PC-3 (cell line): ENCODE results near the gene PLEKHM3.

ENCODE experiments used
- CTCF ChIP-seq: fragments of 300-600 bp; sonication (generic); conservative IDR thresholded peaks from 2 replicates; pipeline ENCODE4 v1.5.1; 2017; ENCODE audit warnings: antibody characterized with exemption, low read depth, mild to moderate bottlenecking, low read length
- EZH2 ChIP-seq: fragments of 300-600 bp; sonication (generic); IDR thresholded peaks from one replicate; pipeline ENCODE4 v1.6.1; 2017; ENCODE audit warnings: antibody characterized with exemption, mild to moderate bottlenecking, low read length; ENCODE audit not compliant: unreplicated experiment
- EZH2phosphoT487 ChIP-seq: fragments of 300-600 bp; sonication (generic); IDR thresholded peaks from 2 replicates; pipeline ENCODE4 v1.6.1; 2018; ENCODE audit warnings: mild to moderate bottlenecking, antibody characterized with exemption, low read length, borderline replicate concordance

- TF ChIP-seq CTCF (no peak), EZH2phosphoT487 (no peak), EZH2 (no peak)
Measured at GRCh38 chr2:208024091-208024490, 1.2 kb downstream of the PLEKHM3 start.
